K562 (cell line): ENCODE results near the gene PRKRIP1. TPM values are rescaled to one million over a fixed set of nuclear protein-coding genes. Genes with fewer than 3 reads are reported as not detected.

Experiments
- ATAC-seq: fragments of 200-7000 bp; cut with Tn5 transposase; 3 replicates; pipeline ENCODE4 v1.9.1; 2020; ENCODE audit warnings: moderate library complexity
- BruUV-seq: library from RNA; stranded (reverse); fragments of 400-500 nt; replicated peaks from 2 replicates; lab custom pipeline; 2021; lab: Mats Ljungman, UMichigan
- CTCF ChIA-PET: fragments of 300-600 bp; formaldehyde crosslinking; extraction: SDS; loops from one replicate; lab custom pipeline; 2021; ENCODE audit warnings: low intra/inter-chr PET ratio; lab: Yijun Ruan, JAX
- POLR2A ChIA-PET: fragments of 300-600, 350-650 bp; sonication (Branson Sonifier 250); formaldehyde crosslinking; extraction: SDS; loops from one replicate; lab custom pipeline; 2021; ENCODE audit warnings: antibody characterized with exemption, inconsistent platforms; lab: Yijun Ruan, JAX
- DNase-seq, 4 experiments: peaks; one replicate each; pipeline versions ENCODE4 v3.0.0 to v3.0.0-alpha.2; 2011 to 2018; ENCODE audit warnings: low spot score in 3 of 4, mixed read lengths in 3 of 4; ENCODE audit errors: extremely low read depth in 1 of 4
- FAIRE-seq: peaks from 2 replicates; lab custom pipeline; 2011; peaks lifted over from hg19 to GRCh38; lab: Jason Lieb, UNC
- H2AFZ ChIP-seq: 2 replicates; pipeline ENCODE4 v1.6.0; 2011; ENCODE audit warnings: low read depth, low read length, control low read depth, inconsistent platforms
- H3K27ac ChIP-seq: fragments of 200-600 bp; 3 replicates; pipeline ENCODE4 v1.8.0; 2011; ENCODE audit warnings: low read depth, mild to moderate bottlenecking, control low read depth, inconsistent platforms, low read length, moderate library complexity, mixed read lengths; ENCODE audit errors: extremely low read depth
- H3K27me3 ChIP-seq, 2 experiments: fragments of 300-600 bp in 1 of 2; 2 replicates in 1 of 2; 3 replicates in 1 of 2; pipeline versions ENCODE4 v1.6.0 to v1.8.0; 2011; ENCODE audit warnings: inconsistent platforms in 2 of 2, low read length in 2 of 2, mild to moderate bottlenecking in 1 of 2, mixed read lengths in 1 of 2, moderate library complexity in 1 of 2; ENCODE audit not compliant: control insufficient read depth in 2 of 2, insufficient read depth in 2 of 2
- H3K36me3 ChIP-seq: fragments of 300-600 bp; 3 replicates; pipeline ENCODE4 v1.8.0; 2011; ENCODE audit warnings: mild to moderate bottlenecking, low read length, inconsistent platforms; ENCODE audit not compliant: control insufficient read depth, insufficient read depth
- H3K4me1 ChIP-seq, 2 experiments: fragments of 200-600 bp in 1 of 2; replicated peaks in 1 of 2; 2 replicates in 1 of 2; 3 replicates in 1 of 2; pipeline versions ENCODE4 v1.5.1 to v1.8.0; 2011; ENCODE audit warnings: inconsistent platforms in 2 of 2, low read length in 2 of 2, mild to moderate bottlenecking in 1 of 2, mixed read lengths in 1 of 2, moderate library complexity in 1 of 2; ENCODE audit not compliant: control insufficient read depth in 2 of 2, insufficient read depth in 2 of 2
- H3K4me2 ChIP-seq: 2 replicates; pipeline ENCODE4 v1.6.1; 2011; ENCODE audit warnings: low read length, control low read depth, inconsistent platforms, mixed read lengths; ENCODE audit not compliant: insufficient read depth
- H3K4me3 ChIP-seq: fragments of 200-600 bp; sonication (generic), shearing (Covaris generic); 2 replicates; pipeline ENCODE4 v1.5.1; 2016; ENCODE audit warnings: control low read depth, inconsistent platforms
- H3K79me2 ChIP-seq: fragments of 200-600 bp; 3 replicates; pipeline ENCODE4 v1.8.0; 2011; ENCODE audit warnings: low read length, inconsistent platforms; ENCODE audit not compliant: control insufficient read depth, insufficient read depth
- H3K9ac ChIP-seq, 2 experiments: 2 replicates each; pipeline versions ENCODE4 v1.6.0 to v1.6.1; 2011; ENCODE audit warnings: low read depth in 2 of 2, low read length in 2 of 2, control low read depth in 1 of 2, inconsistent platforms in 1 of 2, mild to moderate bottlenecking in 1 of 2, mixed read lengths in 1 of 2; ENCODE audit not compliant: insufficient read depth in 1 of 2
- H3K9me1 ChIP-seq: one replicate; pipeline ENCODE4 v1.6.0; 2011; ENCODE audit warnings: inconsistent platforms, mild to moderate bottlenecking, low read length, moderate library complexity; ENCODE audit not compliant: control insufficient read depth, insufficient read depth
- H3K9me3 ChIP-seq: replicated peaks from 2 replicates; pipeline ENCODE4 v1.5.1; 2011; ENCODE audit warnings: low read depth, low read length, inconsistent platforms; ENCODE audit not compliant: control insufficient read depth, insufficient read depth
- H4K20me1 ChIP-seq: replicated peaks from 2 replicates; pipeline ENCODE4 v1.6.1; 2011; ENCODE audit warnings: low read length, inconsistent platforms, mixed read lengths; ENCODE audit not compliant: control insufficient read depth, insufficient read depth
- AFF4 ChIP-seq: sonication (generic); formaldehyde crosslinking; IDR thresholded peaks from 2 replicates; pipeline ENCODE4 v1.8.0; 2023; ENCODE audit warnings: mild to moderate bottlenecking, missing genetic modification reagents
- ARID3B ChIP-seq: fragments of 250-450 bp; sonication (Bioruptor Pico); IDR thresholded peaks from 2 replicates; pipeline ENCODE4 v1.4.0; 2020; ENCODE audit warnings: borderline replicate concordance
- BACH1 ChIP-seq: fragments of 200-800 bp; sonication (Bioruptor generic); IDR thresholded peaks from 2 replicates; pipeline ENCODE4 v1.6.1; 2016; ENCODE audit warnings: missing genetic modification characterization, missing compliant biosample characterization
- BRD4 ChIP-seq: fragments of 200-600 bp; sonication (generic); IDR thresholded peaks from 2 replicates; pipeline ENCODE4 v1.6.1; 2017; ENCODE audit warnings: inconsistent platforms
- CEBPB ChIP-seq: fragments of 450-650 bp; IDR thresholded peaks from 2 replicates; pipeline ENCODE4 v1.6.1; 2016; ENCODE audit warnings: missing genetic modification characterization, missing compliant biosample characterization
- CREM ChIP-seq: IDR thresholded peaks from 2 replicates; pipeline ENCODE4 v1.6.1; 2014; ENCODE audit warnings: antibody characterized with exemption, low read depth
- CSDE1 ChIP-seq, 2 experiments: fragments of 450-650 bp; IDR thresholded peaks; 2 replicates each; pipeline ENCODE4 v1.6.1; 2016; ENCODE audit warnings: mild to moderate bottlenecking in 1 of 2
- E2F8 ChIP-seq: fragments of 450-650 bp; IDR thresholded peaks from 2 replicates; pipeline ENCODE4 v1.7.1; 2018; ENCODE audit warnings: mild to moderate bottlenecking, low read depth; ENCODE audit not compliant: partially characterized antibody
- HCFC1 ChIP-seq: IDR thresholded peaks from 2 replicates; pipeline ENCODE4 v1.6.1; 2012; ENCODE audit warnings: low read depth, low read length, improper control_type of control experiment
- HNRNPL ChIP-seq: fragments of 200-400 bp; formaldehyde crosslinking; IDR thresholded peaks from 2 replicates; pipeline ENCODE4 v1.6.1; 2017; ENCODE audit warnings: low read depth, mild to moderate bottlenecking, low read length
- HOXB6 ChIP-seq: fragments of 250-450 bp; sonication (Bioruptor Pico); IDR thresholded peaks from 2 replicates; pipeline ENCODE4 v1.5.1; 2022; ENCODE audit warnings: mild to moderate bottlenecking, borderline replicate concordance
- IFI16 ChIP-seq: fragments of 250-450 bp; sonication (Bioruptor Pico); IDR thresholded peaks from 2 replicates; pipeline ENCODE4 v2.1.2; 2022; ENCODE audit warnings: mild to moderate bottlenecking, inconsistent platforms
- NR2F6 ChIP-seq: fragments of 450-650 bp; formaldehyde crosslinking; IDR thresholded peaks from 2 replicates; pipeline ENCODE4 v1.4.0; 2020; ENCODE audit warnings: mild to moderate bottlenecking
- PURB ChIP-seq: sonication (generic); formaldehyde crosslinking; IDR thresholded peaks from 2 replicates; pipeline ENCODE4 v1.9.0; 2021; ENCODE audit warnings: low read depth, mild to moderate bottlenecking, missing genetic modification reagents
- TARDBP ChIP-seq: fragments of 450-650 bp; IDR thresholded peaks from 2 replicates; pipeline ENCODE4 v1.6.1; 2016
- ZNF444 ChIP-seq: fragments of 250-450 bp; sonication (Bioruptor Pico); IDR thresholded peaks from 2 replicates; pipeline ENCODE4 v1.4.0; 2020; ENCODE audit warnings: mild to moderate bottlenecking, moderate library complexity
- ZNF830 ChIP-seq: fragments of 250-450 bp; sonication (Bioruptor Pico); IDR thresholded peaks from 2 replicates; pipeline ENCODE4 v1.5.0; 2021; ENCODE audit warnings: mild to moderate bottlenecking
- ZSCAN32 ChIP-seq: fragments of 450-650 bp; formaldehyde crosslinking; IDR thresholded peaks from 2 replicates; pipeline ENCODE4 v1.4.0; 2020; ENCODE audit warnings: mild to moderate bottlenecking, moderate library complexity
- WGBS: fragments of 100-300 bp; shearing (Covaris generic); methylation state at CpG from one replicate; pipeline ENCODE4 v1.1.6; 2016; ENCODE audit warnings: low coverage, mixed read lengths; ENCODE audit not compliant: insufficient coverage; ENCODE audit errors: missing lambda C conversion rate; 5-methylcytosine and 5-hydroxymethylcytosine counted together
- in situ Hi-C: fragments of 300-500 bp; cut with MboI; formaldehyde crosslinking; loops from 4 replicates; pipeline ENCODE4 v1.15.0; 2018; ENCODE audit warnings: inconsistent platforms, mixed read lengths
- intact Hi-C: fragments of 100-400 bp; cut with micrococcal nuclease; formaldehyde crosslinking; loops from 2 replicates; pipeline ENCODE4 v1.14.2; 2022
- polyA plus RNA-seq, 8 experiments: library from polyadenylated mRNA; depleted of rRNA in 4 of 8; stranded (reverse) in 5 of 8; unstranded in 3 of 8; fragments of >200 nt; fragmentation: Nextera tagmentation in 2 of 8; fragmentation: Illumina TruSeq in 1 of 8; extraction: Ambion mirVana in 2 of 8; extraction: Trizol in 1 of 8; gene quantifications; 2 replicates each; pipeline versions ENCODE4 v1.2.1 to v1.2.3, GENCODE V29; 2011 to 2014; ENCODE audit warnings: inconsistent platforms in 1 of 8, missing spikeins in 1 of 8
- total RNA-seq, 7 experiments: library from RNA; depleted of rRNA in 6 of 7; stranded (reverse); fragments of >200 nt in 6 of 7; fragmentation: Illumina TruSeq in 2 of 7; extraction: Trizol in 2 of 7; gene quantifications; 2 replicates each; pipeline versions ENCODE4 v1.2.1 to v1.2.3, GENCODE V29; 2011 to 2021; ENCODE audit warnings: low replicate concordance in 1 of 7

PRKRIP1 gene
- total and polyA plus RNA-seq, 9 of the 15 experiments (the other 6 are each of a cell fraction or from before 2014, with no cell fraction given), result 14.9 to 52.1 (median 19.8) TPM

GRCh38 chr7:102413611-102414010 is 17.4 kb downstream of the PRKRIP1 start:
- no peak for DNase-seq
- ChIA-PET CTCF (no interaction called here), POLR2A (interaction anchor here (1.0 kb wide), 1 partner anchor 9 kb away, joined by 5 read pairs; no protein-coding TSS in a partner anchor)
- no peak overlapping the region for H3K4me2 ChIP-seq
- no peak overlapping the region for H2AFZ ChIP-seq
- H3K79me2 ChIP-seq, result peaks cover 9% of the 10 kb centered on the region; the same call in 2 of the 3 replicates
- H3K4me1 ChIP-seq, result peaks cover 3 to 4% of the 10 kb centered on the region in 2 experiments; a peak in 3 of 5 replicates
- no peak overlapping the region for H3K27ac ChIP-seq
- no peak for FAIRE-seq
- no peaks in the 10 kb centered on the region for H3K27me3 ChIP-seq
- no peak overlapping the region for H3K4me3 ChIP-seq
- H3K36me3 ChIP-seq, result peaks cover 83% of the 10 kb centered on the region
- no peak overlapping the region for H3K9ac ChIP-seq
- 100% methylated on average over 4 of the region's 4 CpGs for WGBS
- no TSS peak for BruUV-seq
- in situ Hi-C loops, result no loop called here
- intact Hi-C loops, result no loop called here
- peaks cover 9% of the 10 kb centered on the region for H4K20me1 ChIP-seq
- ATAC-seq, result no peak
- H3K9me1 ChIP-seq, result no peaks in the 10 kb centered on the region
- H3K9me3 ChIP-seq, result 0 out of 2 replicates have a peak, but pooled peaks cover 3% of the 10 kb centered on the region
- TF ChIP-seq HOXB6 (CRISPR knock-in tag), result no peak
- no peak for TF ChIP-seq E2F8
- no peak for TF ChIP-seq HCFC1
- TF ChIP-seq TARDBP, result no peak
- no peak for TF ChIP-seq CREM
- TF ChIP-seq HNRNPL, result no peak
- TF ChIP-seq IFI16 (CRISPR knock-in tag), result no peak
- no peak for TF ChIP-seq NR2F6 (CRISPR knock-in tag)
- TF ChIP-seq CEBPB, result no peak
- TF ChIP-seq AFF4 (CRISPR knock-in tag), result no peak
- no peak for TF ChIP-seq PURB (CRISPR knock-in tag)
- no peak for TF ChIP-seq CSDE1 (IDR thresholded peaks at IDR 0.05)
- TF ChIP-seq BRD4, result no peak
- no peak for TF ChIP-seq ZNF830
- no peak for TF ChIP-seq BACH1 (tag)
- TF ChIP-seq ARID3B (CRISPR knock-in tag), result no peak
- TF ChIP-seq ZNF444 (CRISPR knock-in tag), result no peak
- no peak for TF ChIP-seq ZSCAN32 (CRISPR knock-in tag)
